Measurements from ENCODE around the gene AHNAK.

AHNAK gene

DNA sequence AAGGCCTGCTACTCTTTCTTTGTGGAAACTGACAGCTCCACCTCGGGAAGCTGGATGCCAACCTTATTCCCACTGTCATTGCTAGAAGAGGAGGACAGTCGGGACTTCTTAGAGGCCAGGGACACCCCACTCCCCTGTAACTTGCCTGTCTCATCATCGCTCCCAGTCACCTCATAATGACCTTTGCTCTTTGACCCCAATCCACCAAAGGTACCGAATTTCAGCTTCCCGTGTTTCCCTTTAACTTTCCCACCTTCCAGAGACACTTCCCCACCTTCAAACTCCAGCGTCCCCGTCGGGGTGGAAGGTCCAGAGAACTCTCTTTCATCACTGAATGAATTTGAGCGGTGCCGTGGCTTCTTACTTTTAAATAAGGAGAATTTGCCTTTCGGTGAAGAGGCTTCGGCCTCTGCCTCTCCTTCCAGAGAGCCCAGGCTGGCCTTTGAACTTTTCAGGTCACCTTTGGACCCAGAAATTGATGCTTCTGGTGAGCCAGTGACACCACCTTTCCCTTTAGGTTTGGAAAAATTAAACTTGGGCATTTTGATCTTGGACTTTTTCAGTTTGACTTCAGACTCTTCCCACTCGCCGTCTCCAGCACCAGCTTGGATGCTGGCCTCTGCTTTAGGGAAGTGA, 29.8 kb downstream of the AHNAK start:
- Mint-ChIP-seq H3K4me1 (peaks cover 17% of the 10 kb centered on the region), H3K4me3 (no peak overlapping the region), H3K27ac (no peak overlapping the region), H3K27me3 (ENCODE audit: low read depth, poor library complexity) (peaks cover 5% of the 10 kb centered on the region), H3K9me3 (peaks cover 2% of the 10 kb centered on the region), H3K36me3 (ENCODE audit: low read depth) (peaks cover 36% of the 10 kb centered on the region)
- TF ChIP-seq, protein P1, sequence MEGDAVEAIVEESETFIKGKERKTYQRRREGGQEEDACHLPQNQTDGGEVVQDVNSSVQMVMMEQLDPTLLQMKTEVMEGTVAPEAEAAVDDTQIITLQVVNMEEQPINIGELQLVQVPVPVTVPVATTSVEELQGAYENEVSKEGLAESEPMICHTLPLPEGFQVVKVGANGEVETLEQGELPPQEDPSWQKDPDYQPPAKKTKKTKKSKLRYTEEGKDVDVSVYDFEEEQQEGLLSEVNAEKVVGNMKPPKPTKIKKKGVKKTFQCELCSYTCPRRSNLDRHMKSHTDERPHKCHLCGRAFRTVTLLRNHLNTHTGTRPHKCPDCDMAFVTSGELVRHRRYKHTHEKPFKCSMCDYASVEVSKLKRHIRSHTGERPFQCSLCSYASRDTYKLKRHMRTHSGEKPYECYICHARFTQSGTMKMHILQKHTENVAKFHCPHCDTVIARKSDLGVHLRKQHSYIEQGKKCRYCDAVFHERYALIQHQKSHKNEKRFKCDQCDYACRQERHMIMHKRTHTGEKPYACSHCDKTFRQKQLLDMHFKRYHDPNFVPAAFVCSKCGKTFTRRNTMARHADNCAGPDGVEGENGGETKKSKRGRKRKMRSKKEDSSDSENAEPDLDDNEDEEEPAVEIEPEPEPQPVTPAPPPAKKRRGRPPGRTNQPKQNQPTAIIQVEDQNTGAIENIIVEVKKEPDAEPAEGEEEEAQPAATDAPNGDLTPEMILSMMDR (IDR thresholded peaks at IDR 0.05), result no peak
- DNase-seq, result no peak

DNA sequence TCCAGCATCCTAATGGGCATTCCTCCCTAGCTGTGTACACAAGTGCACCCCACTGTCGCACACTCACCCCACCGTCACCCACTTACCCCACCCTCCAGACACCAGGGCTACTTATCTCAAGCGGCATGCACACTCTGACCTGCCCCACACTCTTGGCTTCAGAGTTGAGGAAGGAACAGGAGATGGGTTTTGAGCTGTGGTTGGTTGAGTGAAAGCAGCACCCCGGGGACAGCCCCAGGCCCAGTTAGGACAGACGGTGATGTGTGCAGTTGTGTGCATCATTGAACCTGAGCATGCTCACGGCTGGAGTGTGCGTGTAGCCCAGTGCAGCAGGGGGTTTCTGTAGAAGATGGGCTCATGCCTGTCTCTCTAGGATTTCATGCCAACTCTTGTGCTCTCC, 32.5 kb downstream of the AHNAK start:
- Mint-ChIP-seq H3K27ac (no peak overlapping the region), H3K4me1 (peaks cover 17% of the 10 kb centered on the region), H3K9me3 (no peaks in the 10 kb centered on the region), H3K4me3 (no peak overlapping the region), H3K36me3 (ENCODE audit: low read depth) (peaks cover 18% of the 10 kb centered on the region), H3K27me3 (ENCODE audit: low read depth, poor library complexity) (peaks cover 9% of the 10 kb centered on the region)
- DNase-seq, result no peak
- TF ChIP-seq, protein P1 (IDR thresholded peaks at IDR 0.05), result no peak

DNA sequence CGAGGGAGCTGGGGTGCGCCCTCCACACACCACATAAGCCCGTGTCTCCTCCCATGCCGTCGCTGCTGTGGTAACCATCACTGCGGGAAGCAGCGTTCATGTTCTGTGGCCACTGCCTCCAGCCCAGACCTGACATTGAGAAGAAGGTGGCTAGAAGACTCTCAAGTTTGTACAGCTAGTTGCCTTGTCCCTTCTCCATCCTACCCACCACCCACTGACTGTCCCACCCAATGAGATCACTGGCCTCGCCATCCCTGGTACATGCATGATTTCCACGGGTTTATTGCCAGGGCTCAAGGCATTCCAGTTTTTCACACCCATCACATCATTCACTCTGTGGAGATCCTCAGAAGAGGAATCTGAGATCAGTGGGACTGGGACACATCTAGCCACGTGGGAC, 33.0 kb downstream of the AHNAK start:
- Mint-ChIP-seq H3K27me3 (ENCODE audit: low read depth, poor library complexity) (peaks cover 14% of the 10 kb centered on the region), H3K4me3 (no peak overlapping the region), H3K36me3 (ENCODE audit: low read depth) (peaks cover 17% of the 10 kb centered on the region), H3K27ac (no peak overlapping the region), H3K4me1 (peaks cover 21% of the 10 kb centered on the region), H3K9me3 (no peaks in the 10 kb centered on the region)
- no peak for DNase-seq
- TF ChIP-seq, protein P1 (IDR thresholded peaks at IDR 0.05), result no peak

DNA sequence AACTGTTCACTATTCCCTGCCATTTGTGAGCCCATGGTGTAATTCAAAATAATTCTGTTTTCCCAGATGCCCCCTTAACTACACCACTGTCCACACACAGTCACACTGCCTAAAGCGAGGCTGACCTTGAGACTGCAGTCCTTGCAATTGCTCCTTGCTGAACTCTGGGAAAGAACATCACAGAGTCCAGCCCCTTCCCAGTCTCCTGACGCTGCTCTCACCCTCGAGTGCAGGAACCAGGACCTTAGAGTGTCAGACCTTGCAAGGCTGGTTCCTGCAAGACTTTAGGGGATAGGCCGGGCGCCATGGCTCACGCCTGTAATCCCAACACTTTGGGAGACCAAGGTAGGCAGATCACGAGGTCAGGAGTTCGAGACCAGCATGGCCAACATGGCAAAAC, 33.6 kb downstream of the AHNAK start:
- peaks cover 10% of the 10 kb centered on the region for H3K36me3 Mint-ChIP-seq (ENCODE audit: low read depth)
- no peak overlapping the region for H3K4me3 Mint-ChIP-seq
- TF ChIP-seq, protein P1 (IDR thresholded peaks at IDR 0.05), result no peak
- peaks cover 28% of the 10 kb centered on the region for H3K4me1 Mint-ChIP-seq
- no peak overlapping the region for H3K27ac Mint-ChIP-seq
- H3K27me3 Mint-ChIP-seq (ENCODE audit: low read depth, poor library complexity), result peaks cover 15% of the 10 kb centered on the region
- H3K9me3 Mint-ChIP-seq, result no peaks in the 10 kb centered on the region
- no peak for DNase-seq

- H3K36me3 Mint-ChIP-seq (ENCODE audit: low read depth), result no peaks in the 10 kb centered on the region
- TF ChIP-seq, protein P1 (IDR thresholded peaks at IDR 0.05), result peak; percentile 30
- peak; percentile 58 for DNase-seq
- no peak overlapping the region for H3K4me3 Mint-ChIP-seq
- peaks cover 40% of the 10 kb centered on the region for H3K27me3 Mint-ChIP-seq (ENCODE audit: low read depth, poor library complexity)
- no peak overlapping the region for H3K27ac Mint-ChIP-seq
- no peaks in the 10 kb centered on the region for H3K9me3 Mint-ChIP-seq
- peaks cover 48% of the 10 kb centered on the region for H3K4me1 Mint-ChIP-seq
These were observed 38.1 kb downstream of the AHNAK start for GRCh38 chr11:62508336-62509058.

GRCh38 chr11:62507125-62507422, 39.5 kb downstream of the AHNAK start:
- Mint-ChIP-seq H3K4me1 (peaks cover 53% of the 10 kb centered on the region), H3K36me3 (ENCODE audit: low read depth) (no peaks in the 10 kb centered on the region), H3K9me3 (no peaks in the 10 kb centered on the region), H3K27me3 (ENCODE audit: low read depth, poor library complexity) (peaks cover 46% of the 10 kb centered on the region), H3K4me3 (peak overlapping the region; percentile 57), H3K27ac (no peak overlapping the region)
- no peak for DNase-seq
- TF ChIP-seq, protein P1 (IDR thresholded peaks at IDR 0.05), result no peak

Measured in nephron progenitor cell (in vitro differentiated cells).